Upper lobe of left lung (tissue), 4 donors: Measurements from ENCODE around the gene TJP2.

Experiments used
- POLR2A ChIP-seq, 4 donors: fragments of 450-650 bp; IDR thresholded peaks; one replicate each; pipeline ENCODE4 v1.5.1; 2016 to 2017; ENCODE audit warnings: antibody characterized with exemption in 4 of 4, mild to moderate bottlenecking in 2 of 4
- POLR2AphosphoS5 ChIP-seq, 2 donors: sonication (generic); formaldehyde crosslinking; IDR thresholded peaks; one replicate each; pipeline ENCODE4 v1.5.1; 2017; ENCODE audit warnings: antibody characterized with exemption in 2 of 2
- TF ChIP-seq, protein P1 (sequence below), 6 experiments: fragments of 450-650 bp in 4 of 6; fragments of 200-600 bp in 2 of 6; sonication (generic) in 2 of 6; IDR thresholded peaks; one replicate each; pipeline ENCODE4 v1.5.1; 2016 to 2019; ENCODE audit warnings: antibody characterized with exemption in 6 of 6

DNA sequence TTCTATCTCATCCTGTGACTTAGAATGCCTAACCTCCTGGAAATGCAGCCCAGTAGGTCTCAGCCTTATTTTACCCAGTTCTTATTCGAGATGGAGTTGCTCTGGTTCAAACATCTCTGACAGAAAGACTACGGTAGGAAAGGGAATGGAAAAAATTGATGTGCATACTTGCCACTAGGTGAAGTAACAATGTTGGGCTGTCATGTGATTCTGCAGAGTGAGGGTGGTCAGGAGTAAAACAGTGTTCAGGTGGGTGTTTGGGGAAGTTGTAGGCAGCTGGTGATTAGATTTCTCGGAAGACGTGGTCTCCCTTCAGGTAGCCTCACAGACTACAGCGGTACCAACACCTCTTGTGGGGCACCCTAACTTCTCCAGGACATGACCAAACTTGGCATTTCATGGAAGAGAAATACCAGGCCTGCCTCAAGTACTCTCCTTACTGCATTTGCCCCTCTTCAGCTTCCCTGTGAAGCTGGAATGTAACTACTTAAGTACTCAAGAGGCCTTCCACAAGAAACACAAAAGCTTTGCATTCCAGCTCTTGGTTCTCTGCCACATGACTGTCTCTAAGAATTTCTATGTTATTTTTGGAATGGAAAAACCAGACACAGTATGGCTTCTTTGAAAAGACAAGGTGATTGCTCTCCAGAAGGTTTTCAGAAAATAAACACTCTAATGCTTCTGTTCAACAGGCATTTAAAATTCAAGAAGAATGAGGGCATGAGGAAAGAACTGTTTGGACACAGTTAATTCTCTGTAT, 133.5 kb downstream of the TJP2 start:
- TF ChIP-seq, protein P1, sequence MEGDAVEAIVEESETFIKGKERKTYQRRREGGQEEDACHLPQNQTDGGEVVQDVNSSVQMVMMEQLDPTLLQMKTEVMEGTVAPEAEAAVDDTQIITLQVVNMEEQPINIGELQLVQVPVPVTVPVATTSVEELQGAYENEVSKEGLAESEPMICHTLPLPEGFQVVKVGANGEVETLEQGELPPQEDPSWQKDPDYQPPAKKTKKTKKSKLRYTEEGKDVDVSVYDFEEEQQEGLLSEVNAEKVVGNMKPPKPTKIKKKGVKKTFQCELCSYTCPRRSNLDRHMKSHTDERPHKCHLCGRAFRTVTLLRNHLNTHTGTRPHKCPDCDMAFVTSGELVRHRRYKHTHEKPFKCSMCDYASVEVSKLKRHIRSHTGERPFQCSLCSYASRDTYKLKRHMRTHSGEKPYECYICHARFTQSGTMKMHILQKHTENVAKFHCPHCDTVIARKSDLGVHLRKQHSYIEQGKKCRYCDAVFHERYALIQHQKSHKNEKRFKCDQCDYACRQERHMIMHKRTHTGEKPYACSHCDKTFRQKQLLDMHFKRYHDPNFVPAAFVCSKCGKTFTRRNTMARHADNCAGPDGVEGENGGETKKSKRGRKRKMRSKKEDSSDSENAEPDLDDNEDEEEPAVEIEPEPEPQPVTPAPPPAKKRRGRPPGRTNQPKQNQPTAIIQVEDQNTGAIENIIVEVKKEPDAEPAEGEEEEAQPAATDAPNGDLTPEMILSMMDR (IDR thresholded peaks at IDR 0.05), result peak in 3 of 6 experiments; percentile 41 to 69 (median 46)
- TF ChIP-seq POLR2A (IDR thresholded peaks at IDR 0.05), result no peak
- peak; percentile 40 to 57 for TF ChIP-seq POLR2AphosphoS5 (IDR thresholded peaks at IDR 0.05)
